Kasumi-1 (cell line): Measurements from ENCODE around the gene FTSJ3.
"Not testable (repeated sequence)": the region's sequence is repeated elsewhere in the genome, so short reads cannot be mapped to it uniquely, and the experiment has no call there.

Experiments
- DNase-seq, 2 experiments: peaks; one replicate each; lab custom pipeline; 2025; lab: John Stamatoyannopoulos, UW

The FTSJ3 gene

DNA sequence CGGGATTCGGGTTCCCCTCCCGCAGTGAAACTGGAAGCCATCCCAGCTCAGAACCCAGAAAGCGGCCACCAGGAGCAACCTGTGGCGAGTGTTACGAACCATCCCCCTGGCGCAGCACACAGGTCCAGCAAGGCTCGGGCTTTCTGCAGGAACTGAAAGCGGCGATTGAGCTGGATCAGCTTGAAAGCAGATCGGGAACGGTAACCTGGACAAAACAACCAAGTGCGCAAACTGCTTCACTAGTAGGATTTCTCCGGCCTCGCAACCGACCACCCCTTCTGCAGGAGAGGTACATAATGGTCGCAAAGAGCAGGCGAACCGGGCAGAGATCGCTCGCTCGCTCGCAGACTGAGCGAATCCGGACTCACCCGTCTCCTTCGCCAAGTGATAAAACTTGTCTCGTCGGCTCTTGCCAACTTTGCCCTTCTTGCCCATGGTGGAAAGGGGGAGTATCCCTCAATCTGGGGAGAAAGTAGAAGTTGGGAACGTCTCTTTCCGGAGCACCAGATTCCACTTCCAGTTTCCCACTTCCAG lies 928 bp downstream of the FTSJ3 start:
- peak in 1 of 2 experiments; percentile 65 for DNase-seq

DNA sequence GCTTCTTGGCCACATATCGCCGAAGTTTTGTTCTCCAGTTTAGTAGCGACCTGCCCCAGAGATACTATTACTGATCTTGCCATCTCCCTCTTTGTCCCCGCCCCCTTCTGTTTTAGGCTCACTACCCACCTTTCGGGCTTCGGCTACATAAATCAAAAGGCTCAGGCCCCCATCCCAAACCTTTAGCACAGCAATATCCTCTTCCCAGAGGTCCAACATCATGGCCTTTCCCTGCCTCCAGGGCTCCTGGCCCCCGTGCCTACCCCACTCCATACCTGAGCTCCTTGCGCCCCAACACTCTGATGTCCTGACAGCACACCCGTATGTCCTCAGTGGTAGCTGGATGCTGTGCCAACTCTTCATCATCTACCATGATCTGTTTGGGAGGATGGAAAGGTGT lies 3.1 kb downstream of the FTSJ3 start:
- no peak for DNase-seq

DNA sequence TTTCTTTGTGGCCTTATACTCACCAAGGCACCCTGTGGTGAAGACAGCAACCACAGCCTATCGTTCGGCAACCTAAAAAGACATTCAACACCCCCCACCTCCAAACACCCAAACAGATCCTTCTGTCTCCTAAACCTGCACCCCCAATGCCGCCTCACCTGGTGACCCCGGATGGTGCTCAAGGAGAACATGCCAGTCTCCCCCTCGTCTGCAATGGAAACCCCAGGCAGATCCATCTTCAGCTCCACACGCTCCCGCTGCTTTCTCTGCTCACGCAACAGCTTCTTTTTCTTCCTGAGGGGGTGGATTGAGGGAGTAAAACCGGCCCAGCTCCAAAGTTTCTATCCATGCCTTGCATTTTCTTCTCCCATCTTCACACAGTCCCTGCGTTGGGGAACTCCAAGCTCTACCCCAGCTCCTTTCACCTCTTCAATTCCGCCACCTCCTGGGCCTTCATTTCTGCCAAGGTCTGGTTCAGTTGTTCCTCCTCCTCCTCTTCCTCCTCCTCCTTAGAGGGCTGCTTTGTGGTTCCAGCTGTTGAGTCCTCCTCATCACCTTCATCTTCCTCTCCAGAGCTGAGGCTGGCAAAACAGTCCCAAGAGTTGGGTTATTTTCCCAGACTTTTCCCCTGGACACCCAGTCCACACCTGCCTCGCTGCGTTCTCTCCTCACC lies 3.7 kb downstream of the FTSJ3 start:
- no peak for DNase-seq

DNA sequence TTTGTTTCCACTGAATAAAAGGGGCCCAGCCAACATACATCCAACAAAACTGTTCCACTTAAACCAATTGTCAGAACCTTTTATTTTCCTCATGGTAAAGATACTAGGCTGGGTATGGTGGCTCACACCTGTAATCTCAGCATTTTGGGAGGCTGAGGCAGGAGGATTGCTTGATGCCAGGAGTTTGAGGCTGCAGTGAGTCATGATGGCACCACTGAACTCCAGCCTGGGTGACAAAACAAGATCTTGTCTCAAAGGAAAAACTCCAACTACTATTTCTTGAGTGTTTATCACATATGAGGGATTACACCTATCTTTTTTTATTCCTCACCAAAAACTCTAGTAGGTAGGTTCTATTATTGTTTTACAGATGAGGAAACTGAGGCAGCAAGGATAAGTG lies 4.9 kb downstream of the FTSJ3 start:
- no peak for DNase-seq

DNA sequence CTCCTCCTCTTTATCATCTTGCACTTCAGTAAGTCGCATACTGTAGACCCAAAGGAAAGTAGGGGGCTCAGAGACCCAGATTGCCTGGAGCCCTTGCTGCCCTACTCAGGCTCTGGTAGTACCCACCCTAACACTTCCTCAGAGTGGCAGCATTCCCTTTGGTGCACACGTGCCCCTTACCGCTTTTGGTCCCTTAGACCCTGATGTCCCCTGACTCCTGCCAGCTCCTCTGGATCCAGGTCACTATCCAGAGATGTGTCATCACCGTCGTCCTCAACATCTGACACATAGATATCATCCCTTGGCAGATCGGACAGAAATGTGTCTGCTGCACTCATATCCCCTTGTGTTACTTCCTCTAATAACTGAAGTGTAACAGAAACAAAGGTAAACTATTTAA lies 5.7 kb downstream of the FTSJ3 start:
- DNase-seq: peak in 1 of 2 experiments; percentile 29

DNA sequence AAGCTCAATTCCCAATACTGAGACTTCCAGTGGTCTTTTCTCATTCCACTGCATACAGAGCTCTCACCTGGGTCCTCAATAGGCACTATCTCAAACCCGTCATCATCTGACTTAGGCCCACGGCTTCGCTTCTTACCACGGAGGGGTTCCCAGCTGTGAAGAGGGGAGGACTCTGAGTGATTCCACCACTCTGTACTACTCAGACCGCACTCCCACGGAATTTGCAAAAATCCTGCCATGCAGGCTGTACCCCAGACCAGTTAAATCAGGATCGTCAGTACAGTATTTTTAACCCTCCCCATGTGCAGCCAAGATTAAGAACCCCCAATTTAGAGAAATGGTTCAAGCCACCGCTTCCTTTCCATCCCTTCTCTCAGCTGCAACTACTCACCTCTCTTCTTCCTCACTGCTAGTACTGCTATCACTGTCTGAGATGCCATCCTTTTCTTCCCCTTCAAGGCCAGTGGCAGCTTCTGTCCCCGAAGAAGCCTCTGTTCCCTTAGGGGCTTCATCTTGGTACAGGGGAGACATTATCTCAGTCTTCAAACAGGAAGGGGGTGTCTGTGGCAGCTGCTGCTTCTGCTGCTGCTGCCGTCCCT lies 6.4 kb downstream of the FTSJ3 start:
- DNase-seq: peak in 1 of 2 experiments; percentile 36

DNA sequence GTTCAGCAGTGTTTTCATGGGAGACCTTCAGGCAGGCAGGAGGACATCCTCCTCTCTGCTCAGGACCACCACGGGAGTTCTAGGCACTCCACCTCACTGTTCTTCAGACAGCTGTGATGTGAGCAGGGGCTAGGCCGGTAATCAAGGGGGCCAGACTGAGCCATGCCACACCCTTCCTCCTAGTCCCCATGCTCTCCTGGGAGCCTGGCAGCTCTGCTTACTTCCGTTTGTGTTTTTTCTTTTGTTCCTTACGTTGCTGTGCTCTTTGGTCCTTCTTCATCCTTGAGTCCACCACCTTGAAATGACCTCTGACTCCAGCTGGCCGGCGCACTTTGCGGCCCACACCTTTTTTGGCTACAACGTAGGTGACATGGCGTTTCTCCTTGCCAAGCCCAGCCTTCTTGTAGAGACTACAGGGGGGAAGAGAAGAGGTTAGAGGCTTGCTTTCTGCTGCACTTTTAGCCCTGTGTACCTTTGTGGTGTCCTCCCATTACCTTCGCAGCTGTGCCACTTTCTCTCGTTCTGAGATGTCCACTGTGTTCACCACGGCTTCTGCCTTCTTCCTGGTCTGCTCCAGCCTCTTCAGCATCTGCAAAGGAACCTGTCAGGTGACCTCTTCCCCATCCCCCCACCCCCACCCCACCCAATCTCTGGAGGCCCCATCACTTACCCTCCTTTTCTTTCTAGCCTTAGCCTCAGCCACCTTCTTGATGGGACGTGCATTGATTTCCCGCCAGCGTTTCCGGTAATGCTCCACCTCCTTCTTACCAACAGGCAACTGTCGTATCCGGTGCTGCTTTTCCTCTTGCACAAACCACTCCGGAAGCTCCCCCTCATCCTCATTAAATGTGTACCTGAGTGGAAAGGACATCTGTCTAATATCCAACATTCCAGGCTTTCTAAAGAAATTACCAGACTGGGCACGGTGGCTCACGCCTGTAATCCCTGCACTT lies 7.6 kb downstream of the FTSJ3 start:
- DNase-seq: peak; percentile 73 to 76

DNA sequence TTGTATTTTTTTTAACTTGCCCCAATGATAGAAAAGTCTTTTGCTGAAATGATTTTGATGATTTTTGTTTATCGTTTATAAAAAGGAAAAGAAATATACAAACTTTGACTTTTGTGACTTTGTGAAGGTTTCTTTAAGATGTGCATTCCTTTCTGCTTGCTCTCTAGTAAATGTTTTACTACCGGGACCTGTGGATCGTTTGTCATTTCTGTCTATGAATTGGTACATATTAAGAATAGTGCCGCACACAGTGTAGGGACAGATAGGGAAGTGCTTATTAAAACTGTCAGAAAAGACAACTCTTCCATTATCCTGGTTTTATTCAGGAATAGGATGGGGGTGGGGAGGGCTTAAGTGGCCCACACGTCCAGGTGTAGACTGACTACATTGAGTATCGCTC lies 8.3 kb downstream of the FTSJ3 start:
- DNase-seq: no peak

DNA sequence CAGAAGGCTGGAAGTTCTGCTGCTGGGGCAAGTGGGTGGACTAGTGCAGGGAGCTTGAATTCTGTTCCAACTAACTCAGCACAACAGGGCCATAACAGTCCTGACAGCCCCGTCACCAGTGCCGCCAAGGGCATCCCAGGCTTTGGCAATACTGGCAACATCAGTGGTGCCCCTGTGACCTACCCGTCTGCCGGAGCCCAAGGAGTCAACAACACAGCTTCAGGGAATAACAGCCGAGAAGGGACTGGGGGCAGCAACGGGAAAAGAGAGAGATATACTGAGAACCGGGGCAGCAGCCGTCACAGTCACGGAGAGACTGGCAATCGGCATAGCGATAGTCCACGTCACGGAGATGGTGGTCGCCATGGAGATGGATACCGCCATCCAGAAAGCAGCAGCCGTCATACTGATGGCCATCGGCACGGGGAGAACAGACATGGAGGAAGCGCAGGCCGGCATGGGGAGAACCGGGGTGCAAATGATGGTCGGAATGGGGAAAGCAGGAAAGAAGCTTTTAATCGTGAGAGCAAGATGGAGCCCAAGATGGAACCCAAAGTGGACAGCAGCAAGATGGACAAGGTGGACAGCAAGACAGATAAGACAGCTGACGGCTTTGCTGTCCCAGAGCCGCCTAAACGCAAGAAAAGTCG lies 9.6 kb downstream of the FTSJ3 start:
- DNase-seq: no peak

DNA sequence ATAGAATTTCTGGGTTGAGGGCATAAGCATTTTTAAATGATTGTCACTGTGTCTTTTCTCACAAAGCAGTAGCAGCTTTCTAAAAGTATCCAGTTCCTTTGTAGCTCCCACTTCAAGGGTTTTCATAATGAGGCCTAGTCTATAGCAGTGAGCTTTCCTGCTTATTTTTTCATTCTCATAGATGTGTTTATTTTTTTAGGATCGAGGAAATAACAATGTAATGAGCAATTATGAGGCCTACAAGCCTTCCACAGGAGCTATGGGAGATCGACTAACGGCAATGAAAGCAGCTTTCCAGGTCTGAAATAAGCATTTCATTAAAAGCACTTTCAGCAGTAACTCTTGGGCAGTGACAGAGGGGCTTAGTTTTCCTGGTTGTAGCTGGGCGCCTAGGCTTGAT lies 10.8 kb downstream of the FTSJ3 start:
- no peak for DNase-seq

DNA sequence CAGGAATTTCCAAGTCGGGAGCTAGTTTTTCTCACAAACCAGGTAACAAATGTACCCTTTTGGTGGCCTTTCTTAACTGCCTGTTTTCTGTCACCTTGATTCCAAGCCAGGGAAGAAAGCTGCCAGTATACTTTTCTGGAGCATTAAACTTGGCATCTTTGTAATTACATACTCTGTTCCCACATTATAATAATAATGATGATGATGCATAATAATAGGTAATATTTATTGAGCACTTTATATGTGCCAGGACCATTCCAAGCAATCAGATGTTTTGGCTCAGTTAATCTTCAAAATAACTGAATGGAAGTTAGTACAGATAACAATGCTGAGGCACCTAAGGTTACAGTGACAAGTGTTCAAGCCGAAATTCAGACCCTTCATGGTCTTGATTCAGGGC lies 11.3 kb downstream of the FTSJ3 start:
- DNase-seq: no peak

DNA sequence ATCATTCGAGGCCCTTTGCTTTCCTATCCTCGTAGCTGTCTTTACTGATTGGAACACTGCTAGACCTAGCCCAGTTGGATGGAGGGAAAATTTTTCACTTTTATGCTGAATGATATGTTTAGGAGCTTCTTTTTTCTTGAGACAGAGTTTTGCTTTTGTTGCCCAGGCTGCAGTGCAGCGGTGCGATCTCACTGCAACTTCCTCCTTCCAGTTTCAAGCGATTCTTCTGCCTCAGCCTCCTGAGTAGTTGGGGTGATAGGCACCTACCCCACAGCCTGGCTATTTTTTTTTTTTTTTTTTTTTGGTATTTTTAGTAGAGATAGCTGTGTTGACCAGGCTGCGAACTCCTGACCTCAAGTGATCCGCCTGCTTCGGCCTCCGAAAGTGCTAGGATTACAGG lies 17.5 kb downstream of the FTSJ3 start:
- DNase-seq: peak in 1 of 2 experiments; percentile 32

DNA sequence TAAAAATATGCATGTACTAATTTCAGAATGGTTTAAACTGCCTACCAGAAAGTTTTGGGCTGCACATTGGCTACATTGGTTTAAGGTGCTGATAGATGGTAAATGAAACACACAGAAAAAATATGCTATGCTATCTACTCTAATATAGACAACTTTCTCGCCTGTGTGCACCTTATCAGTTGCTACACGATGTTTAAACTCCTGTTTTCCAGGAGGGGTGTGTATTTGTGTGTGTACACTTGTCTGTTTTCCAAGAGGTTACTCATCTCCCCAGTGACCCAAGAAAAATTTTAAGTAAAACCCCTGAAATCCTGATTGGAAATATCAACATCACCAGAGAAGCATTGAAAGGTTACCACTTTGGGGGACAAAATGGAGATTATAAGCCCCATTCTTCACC lies 21.9 kb downstream of the FTSJ3 start:
- no peak for DNase-seq

DNA sequence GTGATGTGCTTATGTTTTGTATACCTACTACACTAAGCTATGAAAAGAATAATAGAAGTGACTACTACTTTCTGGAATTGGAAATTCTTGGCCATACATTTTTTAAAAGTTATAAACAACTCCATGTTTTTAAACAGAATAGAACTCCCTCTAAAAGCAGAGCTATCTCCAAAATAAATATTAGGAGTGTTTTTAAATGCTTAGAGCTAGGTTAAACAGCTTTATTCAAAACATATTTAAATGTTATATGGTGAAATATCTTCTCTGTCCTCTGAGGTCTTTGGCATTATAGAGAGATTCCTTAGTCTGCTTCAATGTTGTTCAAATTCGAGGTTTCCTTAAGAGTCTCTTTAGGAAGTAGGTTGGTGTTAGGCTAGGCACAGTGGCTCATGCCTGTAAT lies 23.1 kb downstream of the FTSJ3 start:
- no peak for DNase-seq

DNA sequence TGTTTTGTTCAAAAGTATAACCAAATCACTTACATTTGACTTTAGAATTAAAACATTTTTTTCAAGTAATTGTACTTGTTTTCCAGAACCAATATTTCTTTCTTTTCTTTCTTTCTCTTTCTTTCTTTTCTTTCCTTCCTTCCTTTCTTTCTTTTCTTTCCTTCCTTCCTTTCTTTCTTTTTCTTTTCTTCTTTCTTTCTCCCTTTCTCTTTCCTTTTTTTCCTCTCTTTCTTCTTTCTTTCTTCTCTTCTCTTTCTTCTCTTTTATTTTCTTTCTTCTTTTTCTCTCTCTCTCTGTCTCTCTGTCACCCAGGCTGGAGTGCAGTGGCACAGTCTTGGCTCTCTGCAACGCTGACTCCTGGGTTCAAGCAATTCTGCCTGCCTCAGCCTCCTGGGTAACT lies 26.7 kb downstream of the FTSJ3 start:
- DNase-seq: no peak

DNA sequence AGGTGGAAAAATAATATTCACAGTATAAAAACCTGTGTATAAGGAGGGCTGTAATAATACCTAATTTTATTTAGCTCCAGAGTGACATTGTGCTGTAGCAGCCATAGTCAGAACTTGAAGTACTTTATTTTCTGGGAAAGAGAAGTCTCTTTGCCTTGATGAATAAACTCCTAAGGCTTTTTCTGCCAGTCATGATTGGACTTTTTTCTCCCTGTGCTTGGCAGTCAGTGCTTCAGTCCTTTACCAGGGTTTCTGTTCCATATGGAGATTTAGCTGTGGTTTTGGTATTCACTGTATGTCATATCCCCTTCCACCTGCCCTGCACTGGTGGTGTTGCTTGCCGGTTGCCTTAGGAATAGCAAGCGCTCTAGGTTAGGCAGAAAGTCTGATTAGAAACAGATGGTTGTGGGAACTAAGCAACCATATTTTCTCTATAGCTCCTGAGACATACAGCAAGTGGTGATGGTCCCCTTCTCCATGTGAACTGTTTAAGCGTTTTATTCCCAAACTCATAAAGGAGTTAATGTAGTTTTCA lies 28.8 kb downstream of the FTSJ3 start:
- DNase-seq: no peak

DNA sequence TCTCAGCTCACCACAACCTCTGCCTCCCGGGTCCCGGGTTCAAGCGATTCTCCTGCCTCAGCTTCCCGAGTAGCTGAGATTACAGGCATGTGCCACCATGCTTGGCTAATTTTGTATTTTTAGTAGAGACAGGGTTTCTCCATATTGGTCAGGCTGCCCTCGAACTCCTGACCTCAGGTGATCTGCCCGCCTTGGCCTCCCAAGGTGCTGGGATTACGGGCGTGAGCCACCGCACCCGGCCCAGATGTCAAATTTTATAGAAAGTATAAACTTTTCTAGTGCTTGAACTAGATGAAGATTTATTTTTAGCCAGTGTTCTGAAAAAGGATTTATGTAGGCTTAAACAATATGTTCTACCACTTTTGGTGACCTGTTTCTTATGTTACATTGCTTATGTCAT lies 31.1 kb downstream of the FTSJ3 start:
- not testable (repeated sequence) for DNase-seq

DNA sequence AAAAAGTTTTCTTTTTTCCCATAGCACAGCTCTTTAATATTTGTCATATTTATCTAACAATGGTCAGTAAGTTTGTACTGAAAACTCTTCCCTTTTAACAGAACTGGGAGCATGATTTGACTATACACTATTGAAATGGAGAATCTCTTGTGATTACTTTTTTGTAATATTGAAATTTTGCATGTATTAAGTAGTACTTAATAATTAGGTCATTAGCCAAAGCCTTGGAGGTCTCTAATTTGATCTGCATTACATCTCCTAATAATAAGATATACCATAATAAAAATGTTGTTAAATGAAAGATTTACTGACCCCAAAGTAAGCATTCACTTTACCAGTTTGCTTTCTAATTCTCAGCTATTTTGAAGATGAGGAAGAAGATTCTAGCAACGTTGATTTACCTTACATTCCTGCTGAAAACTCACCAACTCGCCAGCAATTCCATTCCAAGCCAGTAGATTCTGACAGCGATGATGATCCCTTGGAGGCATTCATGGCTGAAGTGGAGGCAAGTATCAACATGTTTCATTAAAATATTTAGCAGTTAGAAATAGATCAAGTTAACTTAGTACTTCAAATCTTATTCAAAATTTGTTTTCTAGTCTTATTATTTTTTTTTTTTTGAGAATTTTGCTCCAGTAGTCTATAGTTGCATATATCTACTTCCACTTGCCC lies 35.3 kb downstream of the FTSJ3 start:
- no peak for DNase-seq

DNA sequence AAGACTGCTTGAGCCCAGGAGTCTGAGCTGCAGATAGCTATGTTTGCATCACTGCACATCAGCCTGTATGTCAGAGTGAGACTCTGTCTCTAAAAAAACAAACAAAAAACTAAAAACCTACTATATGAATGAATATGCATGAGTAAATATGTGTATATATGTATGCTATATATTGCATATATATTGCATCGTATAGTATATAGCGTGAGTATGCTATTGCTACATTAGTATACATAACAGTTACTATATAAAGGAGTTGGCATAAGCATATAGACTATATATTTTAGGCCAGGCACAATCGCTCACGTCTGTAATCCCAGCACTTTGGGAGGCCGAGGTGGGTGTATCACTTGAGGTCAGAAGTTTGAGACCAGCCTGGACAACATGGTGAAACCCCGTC lies 37.4 kb downstream of the FTSJ3 start:
- no peak for DNase-seq

DNA sequence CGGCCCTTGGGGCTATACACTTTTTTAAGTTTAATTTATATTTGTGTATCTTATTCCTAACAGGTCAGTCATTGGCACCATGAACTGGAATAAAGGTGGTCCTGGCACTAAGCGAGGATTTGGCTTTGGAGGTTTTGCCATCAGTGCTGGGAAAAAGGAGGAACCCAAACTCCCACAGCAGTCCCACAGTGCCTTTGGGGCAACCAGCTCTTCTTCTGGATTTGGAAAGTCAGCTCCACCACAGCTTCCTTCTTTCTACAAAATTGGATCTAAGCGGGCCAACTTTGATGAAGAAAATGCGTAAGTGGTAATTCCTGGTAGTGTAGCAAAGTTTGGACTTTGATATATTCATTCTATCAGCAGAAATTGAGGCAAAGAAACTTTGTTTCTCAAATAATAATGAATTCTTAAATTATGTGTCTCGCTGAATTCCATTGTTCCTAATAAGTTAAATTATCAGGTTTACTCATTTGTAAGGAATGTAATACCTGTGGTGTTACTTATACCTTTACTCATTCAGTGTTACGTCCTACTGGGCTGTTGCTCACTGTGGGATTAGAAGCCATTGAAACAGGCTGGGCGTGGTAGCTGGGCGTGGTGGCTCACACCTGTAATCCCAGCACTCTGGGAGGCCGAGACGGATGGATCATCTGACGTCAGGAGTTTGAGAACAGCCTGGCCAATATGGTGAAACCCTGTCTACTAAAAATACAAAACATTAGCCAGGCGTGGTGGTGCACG lies 40.3 kb downstream of the FTSJ3 start:
- peak in 1 of 2 experiments; percentile 22 for DNase-seq

DNA sequence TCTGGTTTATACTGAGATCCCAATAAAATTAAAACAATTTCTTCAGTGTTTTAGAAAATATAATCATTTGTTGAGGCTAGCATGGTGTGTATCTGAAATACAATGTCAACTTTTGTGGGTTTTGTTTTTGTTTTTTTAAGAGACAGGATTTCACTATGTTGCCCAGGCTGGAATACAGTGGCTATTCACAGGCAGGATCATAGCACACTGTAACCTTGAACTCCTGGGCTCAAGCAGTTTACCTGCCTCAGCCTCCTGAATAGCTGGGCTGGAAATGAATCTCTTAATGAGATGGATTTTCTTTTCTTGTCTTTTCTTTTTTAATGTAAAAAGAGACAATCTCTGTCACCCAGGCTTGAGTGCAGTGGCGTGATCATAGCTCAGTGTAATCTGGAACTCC lies 41.3 kb downstream of the FTSJ3 start:
- no peak for DNase-seq
